A549 (cell line): ENCODE measurements around the gene KCNG2. TPM values are rescaled to one million over a fixed set of nuclear protein-coding genes. Genes with fewer than 3 reads are reported as not detected.

ENCODE experiments used
- ATAC-seq, 2 experiments: fragments of 200-7000 bp in 1 of 2; fragments of >200 bp in 1 of 2; cut with Nextera tagmentation in 1 of 2; cut with Tn5 transposase in 1 of 2; 3 replicates each; pipeline versions ENCODE4 v1.8.0 to v1.9.1; 2018 to 2020; ENCODE audit warnings: mild to moderate bottlenecking in 1 of 2, moderate library complexity in 1 of 2
- CTCF ChIA-PET: fragments of 300-600 bp; sonication (Branson Sonifier 250); formaldehyde crosslinking; extraction: SDS; loops from one replicate; lab custom pipeline; 2021; ENCODE audit warnings: antibody characterized with exemption, inconsistent platforms; lab: Yijun Ruan, JAX
- POLR2A ChIA-PET: fragments of 350-600 bp; formaldehyde crosslinking; extraction: SDS; loops from one replicate; lab custom pipeline; 2021; ENCODE audit warnings: antibody characterized with exemption, inconsistent platforms; lab: Yijun Ruan, JAX
- DNase-seq, 2 experiments: peaks; one replicate each; pipeline versions ENCODE4 v3.0.0 to v3.0.0-alpha.2; 2011 to 2016; ENCODE audit warnings: low read depth in 1 of 2, low spot score in 1 of 2
- FAIRE-seq: peaks from 2 replicates; lab custom pipeline; 2011; peaks lifted over from hg19 to GRCh38; lab: Jason Lieb, UNC
- H3K27ac ChIP-seq, 2 experiments: fragments of >200 bp; sonication (Bioruptor Twin); formaldehyde crosslinking; 3 replicates each; pipeline ENCODE4 v1.5.1; 2016 to 2017
- H3K4me1 ChIP-seq: fragments of >200 bp; sonication (Bioruptor Twin); formaldehyde crosslinking; 3 replicates; pipeline ENCODE4 v1.6.1; 2016
- H3K4me2 ChIP-seq: fragments of >200 bp; sonication (Bioruptor Twin); formaldehyde crosslinking; 3 replicates; pipeline ENCODE4 v1.6.1; 2016
- H3K4me3 ChIP-seq: fragments of >200 bp; sonication (Bioruptor Twin); formaldehyde crosslinking; 3 replicates; pipeline ENCODE4 v1.5.1; 2016
- H3K9me3 ChIP-seq: fragments of >200 bp; sonication (Bioruptor Twin); formaldehyde crosslinking; 3 replicates; pipeline ENCODE4 v1.6.1; 2016
- ATOH8 ChIP-seq: fragments of 250-450 bp; sonication (Bioruptor Pico); IDR thresholded peaks from 2 replicates; pipeline ENCODE4 v1.5.0; 2020; ENCODE audit warnings: low read depth, mild to moderate bottlenecking, moderate library complexity
- CHD4 ChIP-seq: fragments of 200-600 bp; sonication (generic); IDR thresholded peaks from 2 replicates; pipeline ENCODE4 v1.6.1; 2016; ENCODE audit warnings: antibody characterized with exemption, mild to moderate bottlenecking, borderline replicate concordance
- CTCF ChIP-seq: fragments of >200 bp; sonication (Bioruptor Twin); formaldehyde crosslinking; IDR thresholded peaks from 3 replicates; pipeline ENCODE4 v1.5.1; 2016
- E2F6 ChIP-seq: IDR thresholded peaks from 2 replicates; pipeline ENCODE4 v1.6.1; 2012; ENCODE audit warnings: low read depth, borderline replicate concordance
- EHMT2 ChIP-seq: fragments of 200-600 bp; sonication (generic); IDR thresholded peaks from 2 replicates; pipeline ENCODE4 v1.6.1; 2016; ENCODE audit warnings: antibody characterized with exemption, low read depth, mild to moderate bottlenecking, moderate library complexity
- ELK1 ChIP-seq: fragments of 150-350 bp; IDR thresholded peaks from 2 replicates; pipeline ENCODE4 v1.6.1; 2014; ENCODE audit warnings: low read depth, mild to moderate bottlenecking, low read length
- ESRRA ChIP-seq: fragments of 150-350 bp; IDR thresholded peaks from 2 replicates; pipeline ENCODE4 v1.6.1; 2014; ENCODE audit warnings: mild to moderate bottlenecking, low read length, borderline replicate concordance
- FOSB ChIP-seq: fragments of 250-450 bp; sonication (Bioruptor Pico); IDR thresholded peaks from 2 replicates; pipeline ENCODE4 v1.5.0; 2020; ENCODE audit warnings: mild to moderate bottlenecking, moderate library complexity
- HDAC2 ChIP-seq: fragments of 200-600 bp; sonication (generic); IDR thresholded peaks from 2 replicates; pipeline ENCODE4 v1.6.1; 2016
- HOXB13 ChIP-seq: fragments of 250-450 bp; sonication (Bioruptor Pico); IDR thresholded peaks from 2 replicates; pipeline ENCODE4 v1.5.0; 2020; ENCODE audit warnings: low read depth, mild to moderate bottlenecking, moderate library complexity
- JUNB ChIP-seq: fragments of >200 bp; sonication (Bioruptor Twin); formaldehyde crosslinking; IDR thresholded peaks from 2 replicates; pipeline ENCODE4 v1.6.1; 2016
- KDM1A ChIP-seq: fragments of 200-600 bp; sonication (generic); IDR thresholded peaks from 2 replicates; pipeline ENCODE4 v1.6.1; 2016; ENCODE audit warnings: low read depth, mild to moderate bottlenecking
- KDM5A ChIP-seq: fragments of 200-600 bp; sonication (generic); IDR thresholded peaks from 2 replicates; pipeline ENCODE4 v1.6.1; 2016; ENCODE audit warnings: antibody characterized with exemption, mild to moderate bottlenecking
- MAX ChIP-seq: IDR thresholded peaks from 2 replicates; pipeline ENCODE4 v1.6.1; 2012
- PBX3 ChIP-seq: IDR thresholded peaks from 2 replicates; pipeline ENCODE4 v1.6.1; 2012
- PHF8 ChIP-seq: fragments of 200-600 bp; sonication (generic); IDR thresholded peaks from 2 replicates; pipeline ENCODE4 v1.6.1; 2016; ENCODE audit warnings: low read depth, mild to moderate bottlenecking, antibody characterized with exemption, moderate library complexity, borderline replicate concordance
- POLR2A ChIP-seq: IDR thresholded peaks from 2 replicates; pipeline ENCODE4 v1.6.1; 2012; ENCODE audit warnings: mild to moderate bottlenecking, low read length
- POLR2AphosphoS2 ChIP-seq: conservative IDR thresholded peaks from 2 replicates; pipeline ENCODE4 v1.6.1; 2012; ENCODE audit warnings: low read length, improper control_type of control experiment, inconsistent platforms
- RAD21 ChIP-seq, 2 experiments: fragments of >200 bp in 1 of 2; sonication (Bioruptor Twin) in 1 of 2; formaldehyde crosslinking in 1 of 2; IDR thresholded peaks in 1 of 2; conservative IDR thresholded peaks in 1 of 2; 2 replicates in 1 of 2; 3 replicates in 1 of 2; pipeline ENCODE4 v1.6.1; 2012 to 2018; ENCODE audit warnings: inconsistent platforms in 1 of 2
- RARB ChIP-seq: fragments of 250-450 bp; sonication (Bioruptor Pico); IDR thresholded peaks from 2 replicates; pipeline ENCODE4 v1.8.0; 2021; ENCODE audit warnings: mild to moderate bottlenecking, moderate library complexity
- RCOR1 ChIP-seq: fragments of 150-350 bp; IDR thresholded peaks from 2 replicates; pipeline ENCODE4 v1.6.1; 2014; ENCODE audit warnings: antibody characterized with exemption, low read length, low read depth
- SMC3 ChIP-seq: fragments of >200 bp; sonication (Bioruptor Twin); formaldehyde crosslinking; IDR thresholded peaks from 3 replicates; pipeline ENCODE4 v1.6.1; 2018; ENCODE audit warnings: inconsistent platforms
- TP53 ChIP-seq: fragments of 250-450 bp; sonication (Bioruptor Pico); IDR thresholded peaks from 2 replicates; pipeline ENCODE4 v1.5.0; 2021; ENCODE audit warnings: mild to moderate bottlenecking, moderate library complexity
- USF2 ChIP-seq: fragments of 450-650 bp; IDR thresholded peaks from 2 replicates; pipeline ENCODE4 v1.6.1; 2014; ENCODE audit warnings: antibody characterized with exemption
- ZC3H11A ChIP-seq: fragments of 450-650 bp; IDR thresholded peaks from 2 replicates; pipeline ENCODE4 v1.6.1; 2014; ENCODE audit warnings: antibody characterized with exemption, mild to moderate bottlenecking
- WGBS: methylation state at CpG from one replicate; pipeline ENCODE4 v1.1.6; 2017; ENCODE audit errors: missing lambda C conversion rate; 5-methylcytosine and 5-hydroxymethylcytosine counted together
- polyA plus RNA-seq, 4 experiments: library from polyadenylated mRNA; depleted of rRNA in 3 of 4; stranded (reverse); fragments of >200 nt; fragmentation: RNase III in 1 of 4; extraction: RNeasy Plus Mini Kit Qiagen cat#74134 plus additional on column Dnase treatment in 1 of 4; gene quantifications; 2 replicates in 3 of 4; 3 replicates in 1 of 4; pipeline ENCODE4 v1.2.3, GENCODE V29; 2011 to 2017

Gene KCNG2
- polyA plus RNA-seq, 2 of the 4 experiments (the other 2 are of a cell fraction) = not detected

- FAIRE-seq = no peak
- Histone ChIP-seq H3K27ac (no peak overlapping the region), H3K4me3 (no peak overlapping the region), H3K4me2 (no peak overlapping the region), H3K9me3 (peaks cover 26% of the 10 kb centered on the region)
- WGBS = 71% methylated on average over 4 of the region's 5 CpGs
- no peak for ATAC-seq
- ChIA-PET POLR2A (no interaction called here), CTCF (no interaction called here)
- TF ChIP-seq KDM5A = no peak
- no peak for TF ChIP-seq RAD21 (conservative IDR thresholded peaks at IDR 0.05 in 1 of 2, IDR thresholded peaks at IDR 0.05 in 1 of 2)
- no peak for TF ChIP-seq ATOH8 (CRISPR knock-in tag)
- TF ChIP-seq ESRRA = no peak
- TF ChIP-seq PBX3 = no peak
- TF ChIP-seq CTCF = no peak
- no peak for TF ChIP-seq JUNB
- no peak for TF ChIP-seq TP53 (CRISPR knock-in tag)
- no peak for TF ChIP-seq EHMT2
- TF ChIP-seq, all 56 proteins: peak for 0
- no peaks in the 10 kb centered on the region for H3K4me1 ChIP-seq
- no peak for DNase-seq
These were observed 137.4 kb downstream of the KCNG2 start for GRCh38 chr18:79935098-79935480.

GRCh38 chr18:79935499-79935898 lies 137.8 kb downstream of the KCNG2 start:
- Histone ChIP-seq H3K9me3 (peaks cover 23% of the 10 kb centered on the region), H3K4me2 (no peak overlapping the region), H3K27ac (no peak overlapping the region), H3K4me1 (no peaks in the 10 kb centered on the region), H3K4me3 (no peak overlapping the region)
- TF ChIP-seq KDM5A (no peak), SMC3 (no peak), CHD4 (no peak), USF2 (no peak), HOXB13 (CRISPR knock-in tag) (no peak), FOSB (CRISPR knock-in tag) (no peak)
- WGBS = 91% methylated on average over 3 of the region's 3 CpGs
- ATAC-seq (no peak), DNase-seq (no peak), FAIRE-seq (no peak)
- ChIA-PET POLR2A (no interaction called here), CTCF (no interaction called here)

GRCh38 chr18:79935925-79936324 lies 138.2 kb downstream of the KCNG2 start:
- Histone ChIP-seq H3K4me3 (no peak overlapping the region), H3K9me3 (peaks cover 20% of the 10 kb centered on the region), H3K4me1 (no peaks in the 10 kb centered on the region), H3K4me2 (no peak overlapping the region), H3K27ac (no peak overlapping the region)
- CTCF ChIA-PET = no interaction called here
- ATAC-seq (no peak), DNase-seq (no peak), FAIRE-seq (no peak)
- POLR2A ChIA-PET = no interaction called here
- WGBS = 96% methylated on average over 4 of the region's 6 CpGs
- no peak for TF ChIP-seq HDAC2
- TF ChIP-seq ATOH8 (CRISPR knock-in tag) = no peak
- no peak for TF ChIP-seq PBX3
- TF ChIP-seq POLR2AphosphoS2 = no peak
- no peak for TF ChIP-seq KDM5A
- no peak for TF ChIP-seq E2F6
- TF ChIP-seq CHD4 = no peak
- no peak for TF ChIP-seq ELK1
- TF ChIP-seq KDM1A = no peak
- no peak for TF ChIP-seq RCOR1
- no peak for TF ChIP-seq RARB (CRISPR knock-in tag)
- no peak for TF ChIP-seq EHMT2
- no peak for TF ChIP-seq MAX
- TF ChIP-seq POLR2A = no peak
- no peak for TF ChIP-seq PHF8
- TF ChIP-seq ZC3H11A = no peak
